Measurements from ENCODE around the gene AGAP1. TPM values are rescaled to one million over a fixed set of nuclear protein-coding genes. Genes with fewer than 3 reads are reported as not detected.
A peak's percentile ranks its signal among the peaks of the same experiment; 100 is the strongest.

AGAP1 gene
- total RNA-seq, 1 donor from 2014 or later = 46.3 TPM

DNA sequence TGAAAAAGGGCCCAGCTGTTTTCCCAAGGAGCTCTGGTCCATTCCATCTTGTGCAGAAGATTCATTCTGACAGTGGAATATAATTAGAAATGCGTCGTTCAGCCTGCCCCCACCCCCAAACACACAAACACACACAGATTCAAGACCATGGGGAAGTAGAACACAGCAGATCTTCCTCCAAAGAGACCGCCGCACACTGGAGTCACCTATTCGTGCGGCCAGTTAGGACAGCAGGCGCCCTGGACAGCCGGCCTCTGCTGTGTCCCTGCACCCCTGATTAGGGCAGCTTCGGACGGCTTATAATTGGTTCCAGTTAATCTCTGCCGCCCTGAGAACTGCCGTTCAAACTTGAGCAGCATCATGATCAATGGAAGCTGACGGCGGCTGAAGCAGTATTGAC, 558.4 kb downstream of the AGAP1 start:
- Mint-ChIP-seq H3K27me3 (peaks cover 9% of the 10 kb centered on the region), H3K4me3 (no peak overlapping the region), H3K36me3 (peaks cover 20% of the 10 kb centered on the region), H3K4me1 (ENCODE audit: unreplicated experiment) (peaks cover 39% of the 10 kb centered on the region), H3K9me3 (no peaks in the 10 kb centered on the region), H3K27ac (no peak overlapping the region)
- TF ChIP-seq CTCF (conservative IDR thresholded peaks at IDR 0.05) = no peak
- DNase-seq (ENCODE audit: extremely low spot score, unreplicated experiment) = no peak

GRCh38 chr2:236052926-236053821, 559.3 kb downstream of the AGAP1 start:
- no peaks in the 10 kb centered on the region for H3K9me3 Mint-ChIP-seq
- H3K27ac Mint-ChIP-seq = no peak overlapping the region
- peaks cover 39% of the 10 kb centered on the region for H3K4me1 Mint-ChIP-seq (ENCODE audit: unreplicated experiment)
- DNase-seq (ENCODE audit: extremely low spot score, unreplicated experiment) = no peak
- no peak overlapping the region for H3K4me3 Mint-ChIP-seq
- peaks cover 23% of the 10 kb centered on the region for H3K36me3 Mint-ChIP-seq
- no peak for TF ChIP-seq CTCF (conservative IDR thresholded peaks at IDR 0.05)
- H3K27me3 Mint-ChIP-seq = peaks cover 9% of the 10 kb centered on the region

- DNase-seq (ENCODE audit: extremely low spot score, unreplicated experiment) = no peak
- Mint-ChIP-seq H3K4me3 (peak overlapping the region; percentile 10), H3K36me3 (peaks cover 23% of the 10 kb centered on the region), H3K27me3 (peaks cover 9% of the 10 kb centered on the region), H3K4me1 (ENCODE audit: unreplicated experiment) (peaks cover 39% of the 10 kb centered on the region), H3K27ac (no peak overlapping the region), H3K9me3 (no peaks in the 10 kb centered on the region)
- TF ChIP-seq CTCF (conservative IDR thresholded peaks at IDR 0.05) = no peak
Observed at GRCh38 chr2:236054125-236054524, 560.3 kb downstream of the AGAP1 start.

GRCh38 chr2:236054621-236055305, 560.9 kb downstream of the AGAP1 start:
- H3K9me3 Mint-ChIP-seq = no peaks in the 10 kb centered on the region
- TF ChIP-seq CTCF (conservative IDR thresholded peaks at IDR 0.05) = no peak
- peak overlapping the region; percentile 42 for H3K4me3 Mint-ChIP-seq
- peaks cover 20% of the 10 kb centered on the region for H3K36me3 Mint-ChIP-seq
- DNase-seq (ENCODE audit: extremely low spot score, unreplicated experiment) = no peak
- H3K27me3 Mint-ChIP-seq = peaks cover 9% of the 10 kb centered on the region
- peaks cover 39% of the 10 kb centered on the region for H3K4me1 Mint-ChIP-seq (ENCODE audit: unreplicated experiment)
- no peak overlapping the region for H3K27ac Mint-ChIP-seq

DNA sequence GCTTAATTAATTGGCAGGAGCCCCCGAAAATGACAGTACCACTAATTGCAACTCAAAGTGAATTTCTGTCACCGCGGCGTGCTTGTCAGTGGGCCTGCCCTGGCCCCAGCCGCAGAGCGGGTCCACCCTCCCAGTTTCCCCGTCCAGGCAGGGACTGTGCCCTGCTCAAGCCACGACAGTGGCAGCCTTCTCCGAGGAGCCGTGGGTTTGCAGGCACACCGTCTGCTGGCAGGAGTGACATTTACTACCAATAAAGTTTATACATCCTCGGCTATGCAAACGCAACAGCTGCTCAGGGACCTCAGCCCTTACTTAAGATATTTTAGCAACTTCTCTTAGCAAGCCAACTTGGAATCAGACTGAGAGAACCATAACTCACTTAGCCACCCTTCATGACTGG, 561.6 kb downstream of the AGAP1 start:
- DNase-seq (ENCODE audit: extremely low spot score, unreplicated experiment) = no peak
- Mint-ChIP-seq H3K4me1 (ENCODE audit: unreplicated experiment) (peaks cover 39% of the 10 kb centered on the region), H3K36me3 (peaks cover 13% of the 10 kb centered on the region), H3K27ac (no peak overlapping the region), H3K27me3 (peaks cover 9% of the 10 kb centered on the region), H3K9me3 (no peaks in the 10 kb centered on the region), H3K4me3 (no peak overlapping the region)
- TF ChIP-seq CTCF (conservative IDR thresholded peaks at IDR 0.05) = no peak

Data from type B pancreatic cell (in vitro differentiated cells).